ENCODE measurements around the gene IRS2.

The IRS2 gene

GRCh38 chr13:109813663-109814062 is 27.3 kb upstream of the IRS2 start:
- DNase-seq (ENCODE audit: low read depth), result no peak
- no peak for TF ChIP-seq CTCF (conservative IDR thresholded peaks at IDR 0.05; ENCODE audit: low read depth, low read length)

GRCh38 chr13:109812382-109812781 is 26.0 kb upstream of the IRS2 start:
- no peak for TF ChIP-seq CTCF (conservative IDR thresholded peaks at IDR 0.05; ENCODE audit: low read depth, low read length)
- peak; percentile 20 for DNase-seq (ENCODE audit: low read depth)
- H3K4me3 ChIP-seq (ENCODE audit: low read depth, low read length), result no peak overlapping the region

More at GRCh38 chr13:109813663-109814062, 27.3 kb upstream of the IRS2 start:
- no peak overlapping the region for H3K4me3 ChIP-seq (ENCODE audit: low read depth, low read length)

GRCh38 chr13:109810761-109811510 is 24.6 kb upstream of the IRS2 start:
- no peak for TF ChIP-seq CTCF (conservative IDR thresholded peaks at IDR 0.05; ENCODE audit: low read depth, low read length)
- no peak for DNase-seq (ENCODE audit: low read depth)
- no peak overlapping the region for H3K4me3 ChIP-seq (ENCODE audit: low read depth, low read length)

GRCh38 chr13:109809216-109809932 is 23.0 kb upstream of the IRS2 start:
- no peak for TF ChIP-seq CTCF (conservative IDR thresholded peaks at IDR 0.05; ENCODE audit: low read depth, low read length)
- no peak for DNase-seq (ENCODE audit: low read depth)
- no peak overlapping the region for H3K4me3 ChIP-seq (ENCODE audit: low read depth, low read length)

- H3K4me3 ChIP-seq (ENCODE audit: low read depth, low read length), result no peak overlapping the region
- no peak for TF ChIP-seq CTCF (conservative IDR thresholded peaks at IDR 0.05; ENCODE audit: low read depth, low read length)
- DNase-seq (ENCODE audit: low read depth), result no peak
Measured at GRCh38 chr13:109807345-109807744, 21.0 kb upstream of the IRS2 start.

- TF ChIP-seq CTCF (conservative IDR thresholded peaks at IDR 0.05; ENCODE audit: low read depth, low read length), result no peak
- no peak for DNase-seq (ENCODE audit: low read depth)
- no peak overlapping the region for H3K4me3 ChIP-seq (ENCODE audit: low read depth, low read length)
Measured at GRCh38 chr13:109804654-109805053, 18.3 kb upstream of the IRS2 start.
